ENCODE measurements around the gene BMPER.

BMPER gene

DNA sequence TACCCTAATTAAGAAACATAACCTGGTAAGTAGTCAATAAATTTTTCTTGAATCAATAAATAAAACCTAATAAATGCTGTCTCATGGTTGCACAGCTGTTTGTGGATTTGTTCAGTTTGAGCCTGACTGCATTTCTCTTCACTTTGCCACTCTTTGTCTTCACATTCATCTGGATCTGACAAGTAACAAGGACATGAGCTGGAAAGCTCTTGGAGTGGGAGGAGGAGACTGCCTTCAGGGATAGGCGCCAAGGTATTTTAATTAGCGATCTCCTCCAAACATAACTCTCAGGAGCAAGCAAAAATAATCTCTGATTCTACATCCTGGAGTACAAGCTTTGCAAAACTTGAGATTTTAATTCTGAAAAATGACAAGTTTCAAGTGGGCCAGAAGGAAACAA lies 251.0 kb downstream of the BMPER start:
- Histone ChIP-seq H3K9me2 (replicated peaks; ENCODE audit: insufficient read depth, low read length) (no peaks in the 10 kb centered on the region), H2AFZ (ENCODE audit: low read depth, low read length, severe bottlenecking) (no peak overlapping the region), H3F3A (ENCODE audit: insufficient read depth) (no peaks in the 10 kb centered on the region), H3K36me3 (ENCODE audit: low read length) (no peaks in the 10 kb centered on the region), H3K9me3 (ENCODE audit: insufficient read depth, low read length) (no peaks in the 10 kb centered on the region), H3K27ac (ENCODE audit: low read depth, low read length) (no peak overlapping the region), H3K9ac (ENCODE audit: low read length) (no peak overlapping the region), H4K20me1 (ENCODE audit: low read depth, low read length) (no peaks in the 10 kb centered on the region), H3K27me3 (ENCODE audit: low read length) (no peaks in the 10 kb centered on the region), H3K4me2 (ENCODE audit: low read depth, low read length, poor library complexity, severe bottlenecking) (no peak overlapping the region), H3K4me3 (ENCODE audit: insufficient read depth, low read length, poor library complexity, severe bottlenecking) (no peak overlapping the region), H3K79me2 (ENCODE audit: insufficient read depth, low read length) (no peaks in the 10 kb centered on the region)
- TF ChIP-seq EZH2phosphoT487 (conservative IDR thresholded peaks at IDR 0.05; ENCODE audit: low read length), result no peak
- TF ChIP-seq CTCF (IDR thresholded peaks at IDR 0.05; ENCODE audit: insufficient read depth, low read length, poor library complexity, severe bottlenecking), result no peak

DNA sequence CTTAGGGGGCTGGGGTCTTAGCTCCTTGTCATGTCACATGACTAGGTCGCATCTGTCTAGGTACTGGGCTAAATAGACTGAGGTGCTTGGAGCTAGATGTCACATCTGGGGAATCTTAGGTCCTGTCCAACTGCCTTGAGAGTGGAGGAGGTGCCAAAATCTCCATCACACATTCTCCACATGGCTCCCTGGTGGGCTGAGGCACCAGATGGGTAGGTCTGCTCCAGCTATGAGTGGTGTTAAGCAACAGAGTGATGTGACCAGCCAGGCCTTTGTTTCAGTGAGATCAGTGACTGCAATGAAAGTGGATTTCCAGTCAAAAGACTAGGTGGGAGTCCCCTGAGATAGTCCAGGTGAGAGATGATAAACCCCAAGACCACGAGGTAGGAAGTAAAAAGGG lies 251.8 kb downstream of the BMPER start:
- Histone ChIP-seq H3K79me2 (ENCODE audit: insufficient read depth, low read length) (no peaks in the 10 kb centered on the region), H3K9me3 (ENCODE audit: insufficient read depth, low read length) (no peaks in the 10 kb centered on the region), H3K27me3 (ENCODE audit: low read length) (no peaks in the 10 kb centered on the region), H3K9ac (ENCODE audit: low read length) (no peak overlapping the region), H3F3A (ENCODE audit: insufficient read depth) (no peaks in the 10 kb centered on the region), H4K20me1 (ENCODE audit: low read depth, low read length) (no peaks in the 10 kb centered on the region), H3K4me2 (ENCODE audit: low read depth, low read length, poor library complexity, severe bottlenecking) (no peak overlapping the region), H2AFZ (ENCODE audit: low read depth, low read length, severe bottlenecking) (no peak overlapping the region), H3K9me2 (replicated peaks; ENCODE audit: insufficient read depth, low read length) (no peaks in the 10 kb centered on the region), H3K27ac (ENCODE audit: low read depth, low read length) (no peak overlapping the region), H3K4me3 (ENCODE audit: insufficient read depth, low read length, poor library complexity, severe bottlenecking) (no peak overlapping the region), H3K36me3 (ENCODE audit: low read length) (no peaks in the 10 kb centered on the region)
- TF ChIP-seq CTCF (IDR thresholded peaks at IDR 0.05; ENCODE audit: insufficient read depth, low read length, poor library complexity, severe bottlenecking) (no peak), EZH2phosphoT487 (conservative IDR thresholded peaks at IDR 0.05; ENCODE audit: low read length) (no peak)

DNA sequence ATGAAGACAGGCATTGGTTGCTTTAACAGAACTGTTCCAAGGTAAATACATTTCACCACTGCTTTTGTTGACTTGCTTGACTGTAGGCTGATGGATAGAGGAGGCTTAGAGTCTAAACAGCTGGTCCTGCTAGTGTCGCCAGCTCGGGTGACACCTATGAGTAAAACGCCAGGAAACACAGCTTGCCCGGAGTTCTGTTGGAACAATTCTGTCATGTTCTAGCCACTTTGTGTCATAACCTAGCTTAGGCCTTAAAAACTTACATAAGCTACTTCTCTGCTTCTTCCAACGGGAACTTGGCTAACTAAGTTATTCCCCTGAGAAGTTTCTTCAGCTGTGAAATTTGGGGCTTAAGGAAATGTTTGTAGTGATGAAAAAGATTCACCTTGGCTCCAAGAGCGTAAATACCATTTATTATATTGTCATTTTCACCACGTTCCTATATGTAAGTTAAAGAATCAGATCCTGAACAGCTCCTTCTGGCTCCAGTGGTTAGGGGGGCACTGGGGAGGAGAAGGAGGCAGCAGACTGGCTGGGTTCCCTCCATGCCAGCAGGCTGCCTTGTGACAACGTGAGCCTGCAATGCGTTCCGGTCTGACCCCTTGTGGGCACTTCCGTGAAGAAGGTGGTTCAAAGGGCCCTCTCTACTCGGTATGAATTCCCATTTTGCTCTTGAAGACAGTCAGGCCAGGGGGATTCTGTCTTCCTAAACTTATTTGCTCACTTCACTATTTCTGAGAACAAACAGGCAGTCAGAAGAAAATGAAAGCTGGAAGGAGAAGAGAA lies 253.2 kb downstream of the BMPER start:
- Histone ChIP-seq H3F3A (ENCODE audit: insufficient read depth) (no peaks in the 10 kb centered on the region), H3K9me3 (ENCODE audit: insufficient read depth, low read length) (no peaks in the 10 kb centered on the region), H3K4me3 (ENCODE audit: insufficient read depth, low read length, poor library complexity, severe bottlenecking) (no peak overlapping the region), H3K9me2 (replicated peaks; ENCODE audit: insufficient read depth, low read length) (no peaks in the 10 kb centered on the region), H3K27ac (ENCODE audit: low read depth, low read length) (no peak overlapping the region), H2AFZ (ENCODE audit: low read depth, low read length, severe bottlenecking) (no peak overlapping the region), H3K4me2 (ENCODE audit: low read depth, low read length, poor library complexity, severe bottlenecking) (no peak overlapping the region), H4K20me1 (ENCODE audit: low read depth, low read length) (no peaks in the 10 kb centered on the region), H3K27me3 (ENCODE audit: low read length) (no peaks in the 10 kb centered on the region), H3K36me3 (ENCODE audit: low read length) (no peaks in the 10 kb centered on the region), H3K79me2 (ENCODE audit: insufficient read depth, low read length) (no peaks in the 10 kb centered on the region), H3K9ac (ENCODE audit: low read length) (no peak overlapping the region)
- TF ChIP-seq CTCF (IDR thresholded peaks at IDR 0.05; ENCODE audit: insufficient read depth, low read length, poor library complexity, severe bottlenecking), result no peak
- no peak for TF ChIP-seq EZH2phosphoT487 (conservative IDR thresholded peaks at IDR 0.05; ENCODE audit: low read length)
